GM18519 (cell line): ENCODE measurements around the gene LOXL1.

Experiments
- ATAC-seq: cut with Tn5 transposase; IDR thresholded peaks from one replicate; pipeline ENCODE4 v1.9.1; 2021; ENCODE audit warnings: mild to moderate bottlenecking, moderate library complexity; ENCODE audit not compliant: unreplicated experiment, low FRiP score

LOXL1 gene

DNA sequence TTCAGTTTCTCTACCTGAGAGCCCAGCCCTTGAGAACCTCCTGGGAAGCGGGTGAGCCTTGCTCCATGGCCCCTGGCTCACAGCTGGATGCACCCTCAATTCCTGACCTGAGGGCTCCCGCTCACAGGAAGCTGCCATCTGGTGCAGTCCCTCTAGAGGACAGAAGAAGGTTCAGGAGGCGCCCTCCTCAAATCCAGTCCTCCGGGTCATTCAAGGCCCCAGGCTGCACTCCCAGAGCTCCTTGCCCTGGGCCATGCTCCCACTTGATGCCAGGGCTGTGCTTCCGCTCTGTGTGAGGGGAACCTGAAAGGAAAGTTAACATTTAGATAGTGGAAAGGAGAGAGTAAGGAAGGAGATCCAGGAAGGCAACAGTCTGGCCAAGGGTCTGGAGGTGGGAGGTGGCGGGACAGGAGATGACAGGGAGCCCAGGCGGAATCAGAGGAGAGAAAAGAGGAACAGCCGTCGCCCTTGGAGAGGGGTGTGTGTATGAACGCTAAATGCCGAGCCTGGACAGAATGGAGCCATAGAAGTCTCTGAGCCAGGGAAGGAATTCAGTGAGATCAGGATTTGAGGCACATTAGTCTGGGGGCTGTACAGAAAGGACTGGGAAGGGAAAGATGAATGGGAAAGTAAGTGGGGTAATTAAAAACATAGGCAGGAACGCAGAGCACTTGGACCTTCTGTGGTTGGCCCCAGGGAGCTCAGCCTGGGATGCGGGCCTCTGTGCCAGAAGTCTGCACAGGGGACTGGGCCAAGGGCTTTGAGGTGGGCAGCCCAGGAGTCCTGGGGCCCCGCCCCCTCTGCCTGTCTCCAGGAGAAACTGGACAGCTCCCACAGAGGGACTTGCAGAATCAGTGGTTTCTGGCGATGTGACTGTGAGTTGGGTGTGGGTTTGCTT lies 26.8 kb upstream of the LOXL1 start:
- ATAC-seq, result no peak

DNA sequence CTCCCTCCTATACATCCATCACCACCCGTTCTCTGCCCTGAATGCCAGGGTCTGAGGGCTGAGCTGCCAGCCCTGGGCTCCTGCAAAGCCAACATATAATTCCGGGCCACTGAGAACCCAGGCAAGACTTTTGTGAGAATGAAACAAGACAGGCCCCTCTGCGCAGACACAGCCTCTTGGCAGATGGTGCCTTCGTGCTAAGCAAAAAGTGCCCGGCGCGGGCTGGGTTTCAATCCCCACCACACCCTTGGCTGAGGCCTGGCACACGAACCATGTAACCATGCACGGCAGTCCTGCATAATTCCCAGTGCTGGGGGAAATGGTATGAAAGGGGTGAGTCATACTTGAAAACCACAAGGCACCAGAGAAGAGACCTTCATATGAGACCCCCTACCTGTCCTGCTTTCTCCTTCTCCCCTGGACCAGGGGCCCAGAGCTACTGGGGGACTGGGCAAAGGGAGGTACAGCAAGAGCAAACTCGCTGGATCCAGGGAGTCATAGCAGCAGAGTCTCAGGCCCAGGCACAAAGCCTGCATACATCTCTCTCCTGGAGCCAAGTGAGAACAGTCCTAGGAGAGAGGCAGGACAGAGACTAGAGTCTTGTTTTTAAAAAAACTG lies 26.1 kb upstream of the LOXL1 start:
- ATAC-seq, result no peak

DNA sequence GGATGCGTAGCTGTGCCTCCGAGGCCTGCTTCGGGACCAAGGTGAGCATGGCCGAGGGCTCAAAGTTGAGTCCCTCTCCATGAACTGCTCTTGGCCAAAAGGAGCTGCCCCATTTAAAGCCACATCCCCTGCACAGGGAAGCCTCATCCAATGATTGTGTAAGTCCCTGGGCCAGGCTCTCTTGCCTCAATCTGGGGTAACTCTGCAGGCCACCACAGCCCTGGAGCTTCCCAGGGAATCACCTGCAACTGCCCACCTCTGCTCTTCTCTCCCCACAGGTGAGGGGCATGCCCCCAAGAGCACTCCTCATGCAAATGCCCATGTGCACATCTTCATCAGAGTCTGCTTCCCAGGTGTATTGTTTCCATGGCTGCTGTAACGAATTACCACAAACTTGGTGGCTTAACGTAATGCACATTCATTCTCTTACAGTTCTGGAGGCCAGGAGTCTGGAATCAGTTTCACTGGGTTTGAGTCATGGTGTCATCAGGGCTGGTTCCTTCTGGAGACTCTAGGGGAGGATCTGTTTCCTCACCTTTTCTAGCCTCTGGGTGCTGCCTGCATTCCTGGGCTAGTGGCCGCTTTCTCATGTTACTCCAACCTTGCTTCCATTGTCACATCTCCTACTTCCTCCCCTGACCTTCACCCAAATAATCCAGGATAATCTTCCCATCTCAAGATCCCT lies 25.0 kb upstream of the LOXL1 start:
- ATAC-seq, result no peak

DNA sequence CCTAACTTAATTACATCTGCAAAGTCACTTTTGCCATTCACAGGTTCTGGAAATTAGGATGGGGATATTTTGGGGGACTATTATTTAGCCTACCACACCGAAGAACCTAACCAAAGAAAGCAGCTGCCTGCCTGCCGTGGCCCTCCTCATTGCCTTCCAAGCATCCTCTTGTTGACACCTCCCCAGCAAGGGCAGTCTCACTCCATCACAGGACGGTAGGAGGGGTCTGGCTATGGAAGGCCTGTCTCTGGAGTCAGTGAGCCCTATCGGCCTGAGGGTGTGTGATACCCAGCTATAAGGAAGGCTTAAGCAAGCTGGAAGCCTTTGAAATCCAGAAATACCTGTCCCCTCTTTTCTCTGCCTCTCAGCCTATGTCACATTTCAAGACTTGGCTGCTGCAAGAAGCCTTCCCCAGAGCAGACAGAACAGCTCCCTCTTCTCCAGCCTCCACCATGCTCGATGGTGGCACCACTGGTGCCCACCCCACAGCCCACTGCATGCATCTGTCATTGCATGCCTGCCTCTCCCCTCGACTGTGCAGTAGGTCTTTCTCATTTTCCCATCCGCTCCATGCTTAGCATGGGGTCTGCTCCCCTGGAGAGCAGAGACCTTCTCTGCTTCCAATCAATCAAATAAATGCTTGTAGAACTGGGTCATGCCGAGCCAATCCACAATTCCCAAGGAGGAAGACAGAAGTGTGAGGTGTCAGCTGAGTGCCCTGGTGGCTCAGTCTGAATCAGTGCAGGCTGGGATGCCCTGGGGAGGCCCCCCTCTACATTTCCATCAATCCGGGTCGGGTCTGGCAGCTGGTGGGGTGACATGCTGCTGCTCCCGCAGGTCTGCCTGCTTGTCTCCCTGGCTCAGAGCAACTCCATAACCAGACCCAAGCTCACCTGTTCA lies 23.9 kb upstream of the LOXL1 start:
- no peak for ATAC-seq

DNA sequence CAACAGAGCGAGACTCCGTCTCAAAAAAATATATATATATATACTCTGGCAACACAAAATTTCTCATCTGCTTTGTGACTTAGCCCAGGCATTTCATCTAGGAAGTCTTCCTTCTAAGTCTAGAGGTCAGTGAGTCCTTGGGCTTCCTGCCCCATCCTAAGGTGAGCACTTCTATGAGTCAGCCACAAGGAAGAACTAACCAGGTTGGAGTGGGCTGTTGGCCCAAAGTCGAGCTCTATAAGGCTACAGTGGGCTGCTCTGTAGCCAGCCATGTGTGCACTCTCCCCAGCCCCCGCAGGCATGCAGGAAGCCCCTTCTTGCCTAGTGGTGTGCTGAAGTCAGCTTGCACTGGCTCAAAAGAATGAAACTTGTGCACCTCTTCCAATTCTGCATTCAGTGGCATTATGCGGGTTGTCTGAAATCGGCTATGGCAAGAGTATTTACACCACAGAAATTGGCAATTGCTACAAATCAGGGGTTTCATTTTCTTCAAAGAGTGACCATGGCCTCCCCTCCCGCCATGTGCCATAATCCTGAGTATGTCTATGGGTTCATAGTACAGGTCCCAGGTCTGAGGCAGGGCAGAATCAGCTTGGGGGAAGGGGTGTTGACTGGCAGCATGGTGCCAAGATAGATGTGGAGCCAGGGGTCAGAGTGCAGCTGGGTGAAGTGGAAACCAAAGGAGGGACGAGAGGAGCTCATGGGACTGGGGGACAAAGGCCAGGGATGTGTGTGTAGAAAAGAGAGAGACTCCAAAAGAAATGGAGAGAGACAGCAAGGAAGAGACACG lies 22.0 kb upstream of the LOXL1 start:
- no peak for ATAC-seq

DNA sequence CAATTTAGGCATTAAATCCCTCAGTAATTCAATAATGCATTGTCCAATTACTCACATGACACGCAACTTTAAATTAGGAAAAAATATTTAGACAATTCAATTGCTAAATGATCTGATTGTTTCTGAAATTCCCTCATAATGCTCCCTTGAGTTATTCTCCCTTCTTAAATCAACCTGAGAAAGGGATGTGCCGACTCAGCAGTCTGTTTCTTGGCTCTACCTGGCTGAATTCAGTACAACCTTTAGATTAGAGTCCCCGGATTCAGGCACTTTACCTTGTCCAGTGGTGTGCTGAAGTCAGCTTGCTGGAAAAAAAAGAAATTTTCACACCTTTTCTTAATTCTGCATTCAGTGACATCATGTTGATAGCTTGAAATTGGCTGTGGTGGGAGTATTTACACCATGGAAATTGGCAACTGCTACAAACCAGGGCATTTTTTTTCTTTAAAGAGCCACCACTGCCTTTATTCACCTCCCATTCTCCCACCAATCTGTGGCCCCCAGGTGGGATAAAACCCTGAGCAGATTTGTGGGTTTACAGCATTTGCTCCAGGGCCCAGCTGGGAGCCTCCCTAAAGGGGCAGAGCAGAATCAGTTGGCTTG lies 20.9 kb upstream of the LOXL1 start:
- no peak for ATAC-seq

DNA sequence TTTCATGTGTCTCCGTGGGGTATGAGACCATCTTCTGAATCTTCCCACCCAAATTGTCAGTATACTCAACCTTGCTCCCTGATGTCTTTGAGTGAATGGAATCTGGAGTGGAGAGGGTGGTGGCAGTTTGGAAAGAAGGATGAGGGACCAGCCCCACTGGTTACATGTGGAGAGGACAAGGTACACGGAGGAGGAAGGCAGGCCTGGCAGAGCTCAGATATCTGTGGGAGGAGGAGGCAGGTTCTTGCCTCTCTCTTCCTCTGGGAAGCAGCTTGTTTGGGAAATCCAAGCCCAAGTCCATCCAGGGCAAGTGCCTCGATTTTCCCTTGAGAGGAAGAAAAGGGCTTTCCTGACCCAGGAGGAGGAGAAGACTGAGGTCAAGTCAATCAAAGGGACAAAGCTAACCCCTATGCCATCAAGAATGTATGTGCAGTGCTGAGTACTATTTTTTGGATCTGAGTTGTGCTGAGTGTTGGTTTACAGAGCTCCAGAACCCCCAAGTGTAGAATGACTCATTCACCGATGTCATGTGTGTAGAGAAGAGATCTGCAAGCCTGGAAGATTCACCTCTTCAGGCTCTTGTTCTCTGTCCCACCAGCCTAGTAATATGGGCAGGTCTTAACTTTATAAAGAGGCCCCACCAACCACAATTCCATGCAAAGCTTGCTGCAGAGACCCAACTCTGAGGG lies 19.8 kb upstream of the LOXL1 start:
- no peak for ATAC-seq

DNA sequence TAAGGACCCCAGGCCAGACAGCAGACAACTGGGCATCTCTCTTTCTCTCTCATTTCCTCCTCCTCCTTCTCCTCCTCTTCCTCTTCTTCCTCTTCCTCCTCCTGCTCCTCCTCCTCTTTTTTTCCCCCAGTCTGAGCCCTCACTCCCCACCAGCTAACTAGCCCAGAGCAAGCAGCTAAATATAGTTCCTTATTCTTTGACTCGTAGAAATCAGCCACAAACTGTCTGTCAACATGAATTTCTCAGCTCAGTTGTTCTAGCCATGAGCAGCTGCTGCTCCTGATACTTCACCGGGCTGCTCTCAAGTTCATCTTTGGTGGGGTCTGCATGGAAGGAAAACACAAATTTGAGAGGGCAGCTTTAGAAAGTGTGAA lies 19.2 kb upstream of the LOXL1 start:
- no peak for ATAC-seq

DNA sequence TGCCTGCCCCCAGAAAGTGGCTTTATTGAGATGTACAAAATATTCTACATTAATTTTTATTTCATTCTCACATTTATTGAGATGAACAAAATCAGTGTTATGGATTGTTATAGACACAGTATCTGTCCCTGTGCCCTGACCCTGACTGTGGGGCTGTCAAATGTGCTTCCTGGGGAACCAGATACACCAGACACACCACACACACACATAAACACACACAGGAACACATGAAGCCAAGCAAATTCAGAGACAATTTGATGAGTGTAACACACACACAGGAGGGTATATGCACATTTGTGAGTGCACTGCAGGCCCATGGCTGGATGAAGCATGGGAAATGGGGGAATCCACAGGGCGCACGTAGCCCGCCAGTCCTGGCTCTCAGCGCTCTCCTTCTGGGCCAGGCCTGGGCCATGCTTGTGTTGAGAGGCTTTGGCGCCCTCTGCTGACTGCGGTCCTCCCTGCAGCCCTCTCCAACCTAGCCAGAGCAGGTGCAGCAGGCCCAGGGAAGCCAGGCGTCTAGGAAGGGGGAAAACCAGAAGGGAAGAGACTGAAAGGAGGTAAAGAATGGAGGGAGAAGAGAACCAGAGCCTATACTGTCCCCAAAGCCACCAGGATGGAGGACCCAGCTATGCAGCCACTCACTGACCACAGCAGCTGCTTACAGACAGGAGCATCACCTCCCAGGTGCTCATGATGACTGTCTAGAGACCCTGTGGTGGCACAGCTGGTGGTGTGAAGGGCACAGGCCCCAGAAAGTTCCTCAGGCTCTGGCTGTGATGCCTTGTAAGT lies 18.0 kb upstream of the LOXL1 start:
- ATAC-seq, result no peak

DNA sequence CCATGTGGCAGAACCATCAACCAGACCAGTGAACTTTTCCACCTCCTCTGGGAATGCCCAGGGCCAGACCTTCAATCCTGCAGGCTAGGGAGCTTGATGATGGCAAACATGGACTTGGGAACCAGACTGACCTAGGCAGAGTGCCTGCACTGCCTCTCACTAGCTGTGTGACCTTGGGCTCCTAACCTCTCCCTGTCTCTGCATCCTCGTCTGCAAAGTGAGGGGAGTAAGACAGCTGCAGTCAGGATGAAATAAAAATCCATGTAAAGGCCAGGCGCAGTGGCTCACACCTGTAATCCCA lies 17.5 kb upstream of the LOXL1 start:
- no peak for ATAC-seq

DNA sequence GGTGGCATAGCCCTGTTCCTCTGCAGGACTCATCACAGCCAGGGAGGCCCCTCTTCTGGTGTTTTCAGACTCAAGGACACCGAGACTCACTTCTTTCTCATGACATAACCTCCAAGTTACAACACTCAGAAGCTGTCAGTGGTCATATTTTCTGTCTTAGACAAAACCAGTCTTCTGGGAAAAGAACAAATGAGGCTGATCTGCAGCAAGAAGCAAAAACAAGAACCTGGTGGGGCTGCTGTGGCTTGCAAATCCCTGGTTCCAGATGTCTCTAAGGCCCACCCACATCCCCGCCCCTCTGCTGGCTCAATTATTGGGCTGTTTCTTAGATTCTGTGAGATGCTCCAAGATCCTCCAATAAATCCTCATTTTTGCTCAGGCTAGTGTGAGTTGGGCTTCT lies 16.6 kb upstream of the LOXL1 start:
- no peak for ATAC-seq

DNA sequence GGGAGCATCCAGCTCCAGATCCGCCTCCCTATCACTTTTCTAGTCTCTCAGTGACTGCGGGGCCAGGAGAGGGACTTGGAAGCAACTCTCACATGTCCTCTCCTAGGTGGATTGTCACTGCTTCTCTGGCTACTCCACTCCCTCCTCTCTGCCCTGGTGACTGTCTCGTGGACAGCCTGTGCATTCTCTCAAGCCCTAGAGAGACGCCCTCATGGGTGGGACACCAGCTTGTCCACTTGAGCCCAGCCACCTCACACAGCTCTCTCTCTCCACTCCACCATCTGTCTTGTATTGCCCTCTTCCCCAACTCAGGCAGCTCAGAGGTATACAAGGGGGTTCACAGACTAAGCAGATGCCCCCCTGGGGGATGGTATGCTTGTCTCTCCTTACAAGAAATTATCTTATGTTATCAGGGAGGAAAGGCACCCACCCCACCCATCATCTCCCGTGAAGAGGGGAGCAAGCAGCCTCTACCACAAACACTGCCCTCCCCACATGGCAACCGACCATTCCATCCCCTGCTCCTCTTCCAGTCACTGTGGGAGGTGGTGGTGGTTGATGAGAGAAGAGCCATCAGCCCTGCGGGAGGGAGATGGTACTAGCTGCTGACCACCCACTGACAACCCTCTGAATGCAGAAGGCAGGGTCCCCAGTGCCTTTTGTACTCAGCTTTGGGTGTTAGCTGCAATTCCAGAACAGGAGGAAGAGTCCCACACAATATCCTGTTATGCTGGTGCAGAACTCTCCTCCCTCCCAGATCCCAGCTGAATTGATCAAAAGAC lies 15.5 kb upstream of the LOXL1 start:
- ATAC-seq, result no peak

DNA sequence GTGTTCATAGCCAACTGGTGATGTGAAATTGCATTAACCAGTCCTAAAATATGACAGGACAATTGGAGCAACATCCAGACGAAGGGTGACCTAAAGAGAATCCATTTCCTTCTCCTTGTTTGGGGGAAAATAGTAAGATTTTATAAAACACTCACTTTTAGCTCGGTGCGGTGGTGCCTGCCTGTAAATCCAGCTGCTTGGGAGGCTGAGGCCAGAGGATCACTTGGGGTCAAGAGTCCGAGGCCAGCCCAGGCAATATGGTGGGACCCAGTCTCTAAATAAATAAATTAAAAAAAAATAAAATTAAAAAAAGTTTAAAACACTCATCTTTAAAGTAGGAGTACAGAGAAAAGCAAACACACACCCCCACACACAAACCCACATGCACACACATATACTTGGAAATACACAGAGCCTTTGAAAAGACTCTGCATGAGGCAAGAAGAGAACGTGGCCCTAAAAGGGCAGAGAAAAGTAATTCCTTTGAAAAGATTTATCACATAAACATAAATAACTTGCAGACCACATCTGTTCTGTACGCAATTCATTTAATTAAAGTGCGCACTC lies 14.1 kb upstream of the LOXL1 start:
- no peak for ATAC-seq

DNA sequence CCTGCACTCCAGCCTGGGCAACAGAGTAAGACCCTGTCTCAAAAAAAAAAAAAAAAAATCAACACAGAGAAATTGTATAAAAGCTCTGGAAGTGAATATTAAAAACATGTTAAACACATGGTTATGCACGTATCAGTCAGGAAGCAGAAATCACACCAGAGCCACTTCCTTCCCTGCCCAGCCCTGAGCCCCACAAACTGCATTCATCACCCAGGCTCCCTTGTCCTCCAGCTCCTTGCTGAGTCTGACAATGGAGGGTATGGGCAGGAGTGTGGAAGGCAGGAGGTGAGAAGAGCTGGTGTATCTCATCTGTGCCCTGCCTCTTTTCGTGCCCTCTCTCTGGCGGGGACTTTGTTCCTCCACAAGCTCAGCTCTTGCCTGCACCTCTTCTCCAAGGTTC lies 12.1 kb upstream of the LOXL1 start:
- no peak for ATAC-seq

DNA sequence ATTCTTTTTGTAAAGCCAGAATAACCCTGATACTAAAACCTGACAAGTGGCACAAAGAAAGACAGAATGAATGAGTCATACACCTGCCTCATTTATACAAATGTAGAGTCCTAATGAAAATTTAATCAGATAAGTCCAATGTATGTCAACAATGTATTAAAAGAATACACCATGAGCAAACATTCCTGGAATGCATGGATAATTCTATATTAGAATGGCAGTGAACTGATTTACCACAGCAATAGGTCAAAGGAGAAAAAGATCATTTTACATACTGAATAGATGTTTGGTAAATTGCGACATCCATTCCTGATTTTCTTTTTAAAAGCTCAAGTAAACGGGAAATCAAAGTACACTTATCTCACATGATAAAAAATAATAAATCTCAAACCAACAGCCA lies 11.2 kb upstream of the LOXL1 start:
- ATAC-seq, result no peak

DNA sequence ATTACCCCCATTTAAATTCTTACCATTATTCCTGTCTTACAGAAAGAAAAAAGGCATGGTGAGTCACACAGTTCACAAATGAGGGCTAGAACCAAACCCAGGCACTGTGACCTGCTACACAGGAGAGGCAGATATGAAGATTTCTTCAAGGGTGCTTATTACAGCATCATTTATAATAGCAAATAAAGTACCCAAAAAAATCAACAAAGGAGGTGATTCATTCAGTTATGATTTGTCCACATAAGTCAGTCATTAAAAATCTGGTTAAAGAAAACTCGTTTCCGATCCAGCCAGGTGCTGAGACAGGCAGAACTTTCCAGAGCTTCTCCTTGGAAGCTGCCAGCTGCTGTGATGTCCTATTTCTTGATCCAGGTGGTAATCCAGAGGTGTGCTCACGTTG lies 7.5 kb upstream of the LOXL1 start:
- no peak for ATAC-seq

DNA sequence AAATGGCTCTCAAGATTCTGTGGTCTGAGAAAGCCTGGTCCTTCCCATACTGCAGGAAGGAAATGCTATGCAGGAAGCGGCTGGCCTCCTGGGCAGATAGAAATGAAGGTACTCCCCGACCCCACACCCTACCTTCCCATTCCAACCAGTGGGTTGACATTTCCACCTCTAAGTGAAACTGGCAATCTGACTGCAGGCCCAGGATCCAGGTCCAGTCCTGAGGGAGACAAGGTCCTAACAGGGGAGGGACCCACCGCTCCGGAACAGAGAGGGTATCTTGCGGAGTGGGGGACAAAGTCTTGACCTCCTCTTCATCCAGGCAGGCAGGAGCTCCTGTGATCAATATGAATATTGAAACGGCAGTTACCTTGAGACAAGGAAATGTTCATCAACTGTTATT lies 6.6 kb upstream of the LOXL1 start:
- no peak for ATAC-seq
